Tibial artery (tissue), 4 donors: ENCODE results near the gene MYL11.

Experiments
- DNase-seq, 2 donors: peaks; one replicate each; pipeline ENCODE4 v3.0.0-alpha.2; 2019
- H3K27ac ChIP-seq, 2 donors: fragments of 200-600 bp; sonication (generic) in 1 of 2; 1 replicate in 1 of 2; 2 replicates in 1 of 2; pipeline ENCODE4 v1.5.1; 2018 to 2019; ENCODE audit warnings: mild to moderate bottlenecking in 1 of 2
- H3K27me3 ChIP-seq, 2 donors: fragments of 200-600 bp; sonication (generic) in 1 of 2; one replicate each; pipeline versions ENCODE4 v1.5.1 to v1.6.0; 2016 to 2019
- H3K36me3 ChIP-seq, 3 donors: fragments of 200-600 bp; sonication (generic) in 2 of 3; one replicate each; pipeline ENCODE4 v1.5.1; 2016 to 2019; ENCODE audit warnings: mild to moderate bottlenecking in 2 of 3
- H3K4me1 ChIP-seq, 4 donors: fragments of 200-600 bp; sonication (generic) in 2 of 4; 1 replicate in 3 of 4; 2 replicates in 1 of 4; pipeline ENCODE4 v1.5.1; 2016 to 2019
- H3K4me3 ChIP-seq, 2 donors: fragments of 200-600 bp; sonication (generic) in 1 of 2; 1 replicate in 1 of 2; 2 replicates in 1 of 2; pipeline ENCODE4 v1.5.1; 2018 to 2019; ENCODE audit warnings: mild to moderate bottlenecking in 2 of 2
- H3K9me3 ChIP-seq, 3 donors: fragments of 200-600 bp; sonication (generic) in 1 of 3; one replicate each; pipeline ENCODE4 v1.5.1; 2016 to 2019
- CTCF ChIP-seq, 2 experiments: fragments of 200-600 bp in 1 of 2; fragments of 450-650 bp in 1 of 2; IDR thresholded peaks; one replicate each; pipeline ENCODE4 v1.5.1; 2017 to 2019; ENCODE audit warnings: antibody characterized with exemption in 2 of 2, mild to moderate bottlenecking in 1 of 2, moderate library complexity in 1 of 2
- intact Hi-C: fragments of 100-400 bp; cut with DNase I; formaldehyde crosslinking; loops from one replicate; pipeline ENCODE4 v1.15.0; 2023; ENCODE audit warnings: low total_unique reads

Gene MYL11

GRCh38 chr16:30357085-30357714, 17.4 kb upstream of the MYL11 start:
- DNase-seq: no peak
- peaks cover 21 to 71% (median 49%) of the 10 kb centered on the region in 3 donors for H3K36me3 ChIP-seq

GRCh38 chr16:30357715-30358576, 16.7 kb upstream of the MYL11 start:
- Histone ChIP-seq H3K9me3 (no peaks in the 10 kb centered on the region), H3K4me1 (peaks cover 0 to 35% (median 30%) of the 10 kb centered on the region in 4 donors), H3K27me3 (no peaks in the 10 kb centered on the region), H3K4me3 (no peak overlapping the region), H3K36me3 (peaks cover 21 to 71% (median 42%) of the 10 kb centered on the region in 3 donors), H3K27ac (no peak overlapping the region)
- TF ChIP-seq CTCF (IDR thresholded peaks at IDR 0.05): no peak
- intact Hi-C loops: no loop called here
- no peak for DNase-seq

More at GRCh38 chr16:30357085-30357714, 17.4 kb upstream of the MYL11 start:
- Histone ChIP-seq H3K9me3 (no peaks in the 10 kb centered on the region), H3K27ac (peak overlapping the region in 1 of 2 donors; percentile 86), H3K4me3 (no peak overlapping the region), H3K4me1 (peaks cover 0 to 42% (median 37%) of the 10 kb centered on the region in 4 donors), H3K27me3 (no peaks in the 10 kb centered on the region)
- intact Hi-C loops: no loop called here
- no peak for TF ChIP-seq CTCF (IDR thresholded peaks at IDR 0.05)

GRCh38 chr16:30358577-30358936, 16.0 kb upstream of the MYL11 start:
- peaks cover 0 to 30% (median 23%) of the 10 kb centered on the region in 4 donors for H3K4me1 ChIP-seq
- TF ChIP-seq CTCF (IDR thresholded peaks at IDR 0.05): no peak
- H3K4me3 ChIP-seq: no peak overlapping the region
- intact Hi-C loops: no loop called here
- no peaks in the 10 kb centered on the region for H3K27me3 ChIP-seq
- H3K9me3 ChIP-seq: no peaks in the 10 kb centered on the region
- no peak overlapping the region for H3K27ac ChIP-seq
- H3K36me3 ChIP-seq: peaks cover 23 to 71% (median 40%) of the 10 kb centered on the region in 3 donors
- no peak for DNase-seq

GRCh38 chr16:30358990-30359870, 15.4 kb upstream of the MYL11 start:
- Histone ChIP-seq H3K4me1 (peaks cover 0 to 23% (median 17%) of the 10 kb centered on the region in 4 donors), H3K4me3 (no peak overlapping the region), H3K36me3 (peaks cover 30 to 75% (median 41%) of the 10 kb centered on the region in 3 donors), H3K27me3 (no peaks in the 10 kb centered on the region), H3K27ac (no peak overlapping the region), H3K9me3 (no peaks in the 10 kb centered on the region)
- intact Hi-C loops: no loop called here
- DNase-seq: peak in 1 of 2 donors; percentile 62
- TF ChIP-seq CTCF (IDR thresholded peaks at IDR 0.05): no peak

GRCh38 chr16:30359871-30360170, 14.8 kb upstream of the MYL11 start:
- TF ChIP-seq CTCF (IDR thresholded peaks at IDR 0.05): no peak

More at GRCh38 chr16:30359871-30360170, 14.8 kb upstream of the MYL11 start:
- Histone ChIP-seq H3K36me3 (peaks cover 32 to 81% (median 47%) of the 10 kb centered on the region in 3 donors), H3K27ac (no peak overlapping the region), H3K4me3 (no peak overlapping the region), H3K9me3 (no peaks in the 10 kb centered on the region), H3K4me1 (peaks cover 0 to 19% (median 14%) of the 10 kb centered on the region in 4 donors), H3K27me3 (no peaks in the 10 kb centered on the region)
- DNase-seq: no peak
- intact Hi-C loops: no loop called here
